Mucosa of rectum (tissue), 2 donors: Measurements from ENCODE around the gene HTR7.

Source experiments
- H3K27ac ChIP-seq, 2 donors: one replicate each; pipeline ENCODE4 v1.7.0; 2013; ENCODE audit warnings: inconsistent platforms in 2 of 2, low read depth in 2 of 2, low read length in 2 of 2
- H3K27me3 ChIP-seq, 2 donors: one replicate each; pipeline ENCODE4 v1.7.0; 2013; ENCODE audit warnings: low read length in 2 of 2; ENCODE audit not compliant: control insufficient read depth in 2 of 2, insufficient read depth in 2 of 2
- H3K36me3 ChIP-seq, 2 donors: one replicate each; pipeline ENCODE4 v1.7.0; 2013; ENCODE audit warnings: low read length in 2 of 2; ENCODE audit not compliant: control insufficient read depth in 2 of 2, insufficient read depth in 2 of 2
- H3K4me1 ChIP-seq, 2 donors: one replicate each; pipeline ENCODE4 v1.7.0; 2013; ENCODE audit warnings: low read length in 2 of 2, mild to moderate bottlenecking in 1 of 2; ENCODE audit not compliant: control insufficient read depth in 2 of 2, insufficient read depth in 2 of 2
- H3K4me3 ChIP-seq, 2 donors: one replicate each; pipeline ENCODE4 v1.7.0; 2013; ENCODE audit warnings: low read length in 2 of 2
- H3K9ac ChIP-seq, 2 donors: one replicate each; pipeline ENCODE4 v1.7.0; 2013; ENCODE audit warnings: low read length in 2 of 2, low read depth in 1 of 2, mild to moderate bottlenecking in 1 of 2
- H3K9me3 ChIP-seq, 2 donors: one replicate each; pipeline ENCODE4 v1.7.0; 2013; ENCODE audit warnings: low read length in 2 of 2; ENCODE audit not compliant: control insufficient read depth in 2 of 2
- donor health status: healthy.
- donor health status: Normal muscosa, but diverticular disease.

The HTR7 gene

DNA sequence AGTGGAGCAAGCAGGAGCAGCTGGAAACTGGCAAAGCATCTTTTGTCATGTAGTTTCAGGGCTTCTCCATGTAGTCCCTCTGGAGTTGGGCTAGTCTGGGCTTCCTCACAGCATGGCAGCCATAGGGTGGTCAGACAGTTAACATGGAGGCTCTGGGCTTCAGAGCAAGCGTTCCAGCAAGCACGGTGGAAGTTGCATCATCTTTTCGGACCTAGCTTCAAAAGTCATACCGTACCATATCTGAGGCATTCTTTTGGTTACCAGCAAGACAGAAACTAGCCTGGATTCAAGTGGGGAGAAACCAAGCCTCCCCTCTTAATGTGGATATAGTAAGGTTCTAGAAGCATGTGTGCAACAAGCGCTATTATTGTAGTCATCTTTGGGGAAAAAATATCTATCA, 135.0 kb downstream of the HTR7 start:
- no peak overlapping the region for H3K4me3 ChIP-seq
- no peaks in the 10 kb centered on the region for H3K27me3 ChIP-seq
- H3K36me3 ChIP-seq, result no peaks in the 10 kb centered on the region
- H3K27ac ChIP-seq, result no peak overlapping the region
- H3K9me3 ChIP-seq, result no peaks in the 10 kb centered on the region
- no peaks in the 10 kb centered on the region for H3K4me1 ChIP-seq
- no peak overlapping the region for H3K9ac ChIP-seq

DNA sequence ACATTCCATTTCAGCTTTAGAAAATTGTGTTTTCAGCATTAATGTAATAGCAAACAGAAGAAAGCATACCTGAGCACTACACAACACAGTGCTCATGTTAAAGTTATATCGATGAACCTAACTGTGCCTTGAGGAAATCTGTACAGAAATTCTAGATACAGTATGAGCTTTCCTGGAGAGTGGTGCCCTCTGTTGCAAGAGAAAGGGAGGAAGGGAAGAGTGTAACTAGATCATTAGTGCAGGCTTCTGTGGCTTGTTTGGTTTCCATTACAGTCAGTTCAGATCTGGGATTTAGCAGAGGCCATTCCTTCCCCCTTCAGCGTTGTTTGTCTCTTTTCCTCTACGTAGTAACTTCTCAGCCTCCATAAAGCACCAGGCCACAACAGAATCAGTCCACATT, 139.7 kb downstream of the HTR7 start:
- Histone ChIP-seq H3K27ac (no peak overlapping the region), H3K4me1 (no peaks in the 10 kb centered on the region), H3K9me3 (no peaks in the 10 kb centered on the region), H3K4me3 (no peak overlapping the region), H3K36me3 (no peaks in the 10 kb centered on the region), H3K9ac (no peak overlapping the region), H3K27me3 (no peaks in the 10 kb centered on the region)

- Histone ChIP-seq H3K27me3 (no peaks in the 10 kb centered on the region), H3K9me3 (no peaks in the 10 kb centered on the region), H3K27ac (no peak overlapping the region), H3K9ac (no peak overlapping the region), H3K36me3 (no peaks in the 10 kb centered on the region), H3K4me1 (no peaks in the 10 kb centered on the region), H3K4me3 (no peak overlapping the region)
Observed at GRCh38 chr10:90712529-90712928, 145.3 kb downstream of the HTR7 start.

- Histone ChIP-seq H3K9me3 (no peaks in the 10 kb centered on the region), H3K27ac (no peak overlapping the region), H3K4me1 (no peaks in the 10 kb centered on the region), H3K36me3 (no peaks in the 10 kb centered on the region), H3K27me3 (no peaks in the 10 kb centered on the region), H3K4me3 (no peak overlapping the region), H3K9ac (no peak overlapping the region)
Observed at GRCh38 chr10:90709727-90710126, 148.1 kb downstream of the HTR7 start.

- H3K36me3 ChIP-seq, result no peaks in the 10 kb centered on the region
Observed at GRCh38 chr10:90707657-90708056, 150.2 kb downstream of the HTR7 start.

GRCh38 chr10:90701428-90701827, 156.4 kb downstream of the HTR7 start:
- H3K4me1 ChIP-seq, result no peaks in the 10 kb centered on the region
- H3K9ac ChIP-seq, result no peak overlapping the region
- no peak overlapping the region for H3K27ac ChIP-seq
- no peak overlapping the region for H3K4me3 ChIP-seq
- no peaks in the 10 kb centered on the region for H3K27me3 ChIP-seq
- no peaks in the 10 kb centered on the region for H3K9me3 ChIP-seq
- no peaks in the 10 kb centered on the region for H3K36me3 ChIP-seq

More at GRCh38 chr10:90707657-90708056, 150.2 kb downstream of the HTR7 start:
- H3K4me3 ChIP-seq, result no peak overlapping the region
- no peaks in the 10 kb centered on the region for H3K9me3 ChIP-seq
- no peak overlapping the region for H3K27ac ChIP-seq
- no peak overlapping the region for H3K9ac ChIP-seq
- H3K27me3 ChIP-seq, result no peaks in the 10 kb centered on the region
- no peaks in the 10 kb centered on the region for H3K4me1 ChIP-seq

GRCh38 chr10:90695915-90696676, 161.7 kb downstream of the HTR7 start:
- H3K9ac ChIP-seq, result no peak overlapping the region
- no peak overlapping the region for H3K4me3 ChIP-seq
- no peaks in the 10 kb centered on the region for H3K9me3 ChIP-seq
- H3K4me1 ChIP-seq, result no peaks in the 10 kb centered on the region
- H3K27ac ChIP-seq, result no peak overlapping the region
- H3K36me3 ChIP-seq, result no peaks in the 10 kb centered on the region
- H3K27me3 ChIP-seq, result no peaks in the 10 kb centered on the region
